ENCODE results near the gene RERE.

DNA sequence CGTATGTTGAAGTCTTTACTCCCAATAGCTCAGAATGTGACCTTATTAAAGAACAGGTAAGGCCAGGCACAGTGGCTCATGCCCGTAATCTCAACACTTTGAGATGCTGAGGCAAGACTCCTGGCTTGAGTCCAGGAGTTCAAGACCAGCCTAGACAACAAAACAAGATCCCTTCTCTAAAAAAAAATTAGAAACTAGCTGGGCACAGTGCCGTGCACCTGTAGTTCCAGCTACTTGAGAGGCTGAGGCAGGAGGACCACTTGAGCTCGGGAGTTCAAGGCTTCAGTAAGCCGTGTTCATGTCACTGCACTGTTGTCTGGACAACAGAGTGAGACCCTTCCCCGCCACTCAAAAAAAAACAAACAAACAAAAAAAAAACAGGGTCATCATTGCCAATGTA lies 171.3 kb downstream of the RERE start:
- TF ChIP-seq, protein P1, sequence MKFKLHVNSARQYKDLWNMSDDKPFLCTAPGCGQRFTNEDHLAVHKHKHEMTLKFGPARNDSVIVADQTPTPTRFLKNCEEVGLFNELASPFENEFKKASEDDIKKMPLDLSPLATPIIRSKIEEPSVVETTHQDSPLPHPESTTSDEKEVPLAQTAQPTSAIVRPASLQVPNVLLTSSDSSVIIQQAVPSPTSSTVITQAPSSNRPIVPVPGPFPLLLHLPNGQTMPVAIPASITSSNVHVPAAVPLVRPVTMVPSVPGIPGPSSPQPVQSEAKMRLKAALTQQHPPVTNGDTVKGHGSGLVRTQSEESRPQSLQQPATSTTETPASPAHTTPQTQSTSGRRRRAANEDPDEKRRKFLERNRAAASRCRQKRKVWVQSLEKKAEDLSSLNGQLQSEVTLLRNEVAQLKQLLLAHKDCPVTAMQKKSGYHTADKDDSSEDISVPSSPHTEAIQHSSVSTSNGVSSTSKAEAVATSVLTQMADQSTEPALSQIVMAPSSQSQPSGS (tag by site-specific recombination; IDR thresholded peaks at IDR 0.05; ENCODE audit: low read depth), result no peak
- TF ChIP-seq, protein P2, sequence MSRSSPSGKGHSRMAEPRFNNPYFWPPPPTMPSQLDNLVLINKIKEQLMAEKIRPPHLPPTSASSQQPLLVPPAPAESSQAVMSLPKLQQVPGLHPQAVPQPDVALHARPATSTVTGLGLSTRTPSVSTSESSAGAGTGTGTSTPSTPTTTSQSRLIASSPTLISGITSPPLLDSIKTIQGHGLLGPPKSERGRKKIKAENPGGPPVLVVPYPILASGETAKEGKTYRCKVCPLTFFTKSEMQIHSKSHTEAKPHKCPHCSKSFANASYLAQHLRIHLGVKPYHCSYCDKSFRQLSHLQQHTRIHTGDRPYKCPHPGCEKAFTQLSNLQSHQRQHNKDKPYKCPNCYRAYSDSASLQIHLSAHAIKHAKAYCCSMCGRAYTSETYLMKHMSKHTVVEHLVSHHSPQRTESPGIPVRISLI (tag by site-specific recombination; IDR thresholded peaks at IDR 0.05), result no peak
- TF ChIP-seq, protein P3, sequence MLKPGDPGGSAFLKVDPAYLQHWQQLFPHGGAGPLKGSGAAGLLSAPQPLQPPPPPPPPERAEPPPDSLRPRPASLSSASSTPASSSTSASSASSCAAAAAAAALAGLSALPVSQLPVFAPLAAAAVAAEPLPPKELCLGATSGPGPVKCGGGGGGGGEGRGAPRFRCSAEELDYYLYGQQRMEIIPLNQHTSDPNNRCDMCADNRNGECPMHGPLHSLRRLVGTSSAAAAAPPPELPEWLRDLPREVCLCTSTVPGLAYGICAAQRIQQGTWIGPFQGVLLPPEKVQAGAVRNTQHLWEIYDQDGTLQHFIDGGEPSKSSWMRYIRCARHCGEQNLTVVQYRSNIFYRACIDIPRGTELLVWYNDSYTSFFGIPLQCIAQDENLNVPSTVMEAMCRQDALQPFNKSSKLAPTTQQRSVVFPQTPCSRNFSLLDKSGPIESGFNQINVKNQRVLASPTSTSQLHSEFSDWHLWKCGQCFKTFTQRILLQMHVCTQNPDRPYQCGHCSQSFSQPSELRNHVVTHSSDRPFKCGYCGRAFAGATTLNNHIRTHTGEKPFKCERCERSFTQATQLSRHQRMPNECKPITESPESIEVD (tag by site-specific recombination; IDR thresholded peaks at IDR 0.05), result no peak
- TF ChIP-seq, protein P4, sequence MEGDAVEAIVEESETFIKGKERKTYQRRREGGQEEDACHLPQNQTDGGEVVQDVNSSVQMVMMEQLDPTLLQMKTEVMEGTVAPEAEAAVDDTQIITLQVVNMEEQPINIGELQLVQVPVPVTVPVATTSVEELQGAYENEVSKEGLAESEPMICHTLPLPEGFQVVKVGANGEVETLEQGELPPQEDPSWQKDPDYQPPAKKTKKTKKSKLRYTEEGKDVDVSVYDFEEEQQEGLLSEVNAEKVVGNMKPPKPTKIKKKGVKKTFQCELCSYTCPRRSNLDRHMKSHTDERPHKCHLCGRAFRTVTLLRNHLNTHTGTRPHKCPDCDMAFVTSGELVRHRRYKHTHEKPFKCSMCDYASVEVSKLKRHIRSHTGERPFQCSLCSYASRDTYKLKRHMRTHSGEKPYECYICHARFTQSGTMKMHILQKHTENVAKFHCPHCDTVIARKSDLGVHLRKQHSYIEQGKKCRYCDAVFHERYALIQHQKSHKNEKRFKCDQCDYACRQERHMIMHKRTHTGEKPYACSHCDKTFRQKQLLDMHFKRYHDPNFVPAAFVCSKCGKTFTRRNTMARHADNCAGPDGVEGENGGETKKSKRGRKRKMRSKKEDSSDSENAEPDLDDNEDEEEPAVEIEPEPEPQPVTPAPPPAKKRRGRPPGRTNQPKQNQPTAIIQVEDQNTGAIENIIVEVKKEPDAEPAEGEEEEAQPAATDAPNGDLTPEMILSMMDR (tag by site-specific recombination; IDR thresholded peaks at IDR 0.05), result no peak
- no peak for TF ChIP-seq KLF16 (tag by site-specific recombination; IDR thresholded peaks at IDR 0.05)
- no peak for TF ChIP-seq ZNF133 (tag by site-specific recombination; IDR thresholded peaks at IDR 0.05)
- no peak for TF ChIP-seq ZNF16 (tag by site-specific recombination; IDR thresholded peaks at IDR 0.05; ENCODE audit: low read depth)
- TF ChIP-seq, protein P5, sequence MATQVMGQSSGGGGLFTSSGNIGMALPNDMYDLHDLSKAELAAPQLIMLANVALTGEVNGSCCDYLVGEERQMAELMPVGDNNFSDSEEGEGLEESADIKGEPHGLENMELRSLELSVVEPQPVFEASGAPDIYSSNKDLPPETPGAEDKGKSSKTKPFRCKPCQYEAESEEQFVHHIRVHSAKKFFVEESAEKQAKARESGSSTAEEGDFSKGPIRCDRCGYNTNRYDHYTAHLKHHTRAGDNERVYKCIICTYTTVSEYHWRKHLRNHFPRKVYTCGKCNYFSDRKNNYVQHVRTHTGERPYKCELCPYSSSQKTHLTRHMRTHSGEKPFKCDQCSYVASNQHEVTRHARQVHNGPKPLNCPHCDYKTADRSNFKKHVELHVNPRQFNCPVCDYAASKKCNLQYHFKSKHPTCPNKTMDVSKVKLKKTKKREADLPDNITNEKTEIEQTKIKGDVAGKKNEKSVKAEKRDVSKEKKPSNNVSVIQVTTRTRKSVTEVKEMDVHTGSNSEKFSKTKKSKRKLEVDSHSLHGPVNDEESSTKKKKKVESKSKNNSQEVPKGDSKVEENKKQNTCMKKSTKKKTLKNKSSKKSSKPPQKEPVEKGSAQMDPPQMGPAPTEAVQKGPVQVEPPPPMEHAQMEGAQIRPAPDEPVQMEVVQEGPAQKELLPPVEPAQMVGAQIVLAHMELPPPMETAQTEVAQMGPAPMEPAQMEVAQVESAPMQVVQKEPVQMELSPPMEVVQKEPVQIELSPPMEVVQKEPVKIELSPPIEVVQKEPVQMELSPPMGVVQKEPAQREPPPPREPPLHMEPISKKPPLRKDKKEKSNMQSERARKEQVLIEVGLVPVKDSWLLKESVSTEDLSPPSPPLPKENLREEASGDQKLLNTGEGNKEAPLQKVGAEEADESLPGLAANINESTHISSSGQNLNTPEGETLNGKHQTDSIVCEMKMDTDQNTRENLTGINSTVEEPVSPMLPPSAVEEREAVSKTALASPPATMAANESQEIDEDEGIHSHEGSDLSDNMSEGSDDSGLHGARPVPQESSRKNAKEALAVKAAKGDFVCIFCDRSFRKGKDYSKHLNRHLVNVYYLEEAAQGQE (tag by site-specific recombination; IDR thresholded peaks at IDR 0.05), result no peak
- no peak for TF ChIP-seq TRIM28 (IDR thresholded peaks at IDR 0.05; ENCODE audit: borderline replicate concordance, low read length)
- TF ChIP-seq, protein P6, sequence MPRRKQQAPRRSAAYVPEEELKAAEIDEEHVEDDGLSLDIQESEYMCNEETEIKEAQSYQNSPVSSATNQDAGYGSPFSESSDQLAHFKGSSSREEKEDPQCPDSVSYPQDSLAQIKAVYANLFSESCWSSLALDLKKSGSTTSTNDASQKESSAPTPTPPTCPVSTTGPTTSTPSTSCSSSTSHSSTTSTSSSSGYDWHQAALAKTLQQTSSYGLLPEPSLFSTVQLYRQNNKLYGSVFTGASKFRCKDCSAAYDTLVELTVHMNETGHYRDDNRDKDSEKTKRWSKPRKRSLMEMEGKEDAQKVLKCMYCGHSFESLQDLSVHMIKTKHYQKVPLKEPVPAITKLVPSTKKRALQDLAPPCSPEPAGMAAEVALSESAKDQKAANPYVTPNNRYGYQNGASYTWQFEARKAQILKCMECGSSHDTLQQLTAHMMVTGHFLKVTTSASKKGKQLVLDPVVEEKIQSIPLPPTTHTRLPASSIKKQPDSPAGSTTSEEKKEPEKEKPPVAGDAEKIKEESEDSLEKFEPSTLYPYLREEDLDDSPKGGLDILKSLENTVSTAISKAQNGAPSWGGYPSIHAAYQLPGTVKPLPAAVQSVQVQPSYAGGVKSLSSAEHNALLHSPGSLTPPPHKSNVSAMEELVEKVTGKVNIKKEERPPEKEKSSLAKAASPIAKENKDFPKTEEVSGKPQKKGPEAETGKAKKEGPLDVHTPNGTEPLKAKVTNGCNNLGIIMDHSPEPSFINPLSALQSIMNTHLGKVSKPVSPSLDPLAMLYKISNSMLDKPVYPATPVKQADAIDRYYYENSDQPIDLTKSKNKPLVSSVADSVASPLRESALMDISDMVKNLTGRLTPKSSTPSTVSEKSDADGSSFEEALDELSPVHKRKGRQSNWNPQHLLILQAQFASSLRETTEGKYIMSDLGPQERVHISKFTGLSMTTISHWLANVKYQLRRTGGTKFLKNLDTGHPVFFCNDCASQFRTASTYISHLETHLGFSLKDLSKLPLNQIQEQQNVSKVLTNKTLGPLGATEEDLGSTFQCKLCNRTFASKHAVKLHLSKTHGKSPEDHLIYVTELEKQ (tag by site-specific recombination; IDR thresholded peaks at IDR 0.05; ENCODE audit: borderline replicate concordance), result no peak
- TF ChIP-seq, protein P7, sequence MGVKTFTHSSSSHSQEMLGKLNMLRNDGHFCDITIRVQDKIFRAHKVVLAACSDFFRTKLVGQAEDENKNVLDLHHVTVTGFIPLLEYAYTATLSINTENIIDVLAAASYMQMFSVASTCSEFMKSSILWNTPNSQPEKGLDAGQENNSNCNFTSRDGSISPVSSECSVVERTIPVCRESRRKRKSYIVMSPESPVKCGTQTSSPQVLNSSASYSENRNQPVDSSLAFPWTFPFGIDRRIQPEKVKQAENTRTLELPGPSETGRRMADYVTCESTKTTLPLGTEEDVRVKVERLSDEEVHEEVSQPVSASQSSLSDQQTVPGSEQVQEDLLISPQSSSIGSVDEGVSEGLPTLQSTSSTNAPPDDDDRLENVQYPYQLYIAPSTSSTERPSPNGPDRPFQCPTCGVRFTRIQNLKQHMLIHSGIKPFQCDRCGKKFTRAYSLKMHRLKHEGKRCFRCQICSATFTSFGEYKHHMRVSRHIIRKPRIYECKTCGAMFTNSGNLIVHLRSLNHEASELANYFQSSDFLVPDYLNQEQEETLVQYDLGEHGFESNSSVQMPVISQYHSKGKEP (tag by site-specific recombination; IDR thresholded peaks at IDR 0.05), result no peak

Data from HEK293 (cell line).